GM12891 (cell line): ENCODE measurements around the gene MRPL30.

ENCODE experiments used
- PAX5 ChIP-seq: IDR thresholded peaks from 2 replicates; pipeline ENCODE4 v1.6.1; 2011; ENCODE audit warnings: low read length, moderate library complexity, mild to moderate bottlenecking; ENCODE audit not compliant: insufficient read depth, severe bottlenecking
- POLR2A ChIP-seq: IDR thresholded peaks from 2 replicates; pipeline ENCODE4 v1.6.1; 2011; ENCODE audit warnings: low read depth, low read length, control low read depth
- POLR2AphosphoS5 ChIP-seq: IDR thresholded peaks from 2 replicates; pipeline ENCODE4 v1.6.1; 2011; ENCODE audit warnings: low read depth, low read length, control low read depth
- POU2F2 ChIP-seq: IDR thresholded peaks from 2 replicates; pipeline ENCODE4 v1.6.1; 2011; ENCODE audit warnings: low read depth, mild to moderate bottlenecking, control low read depth, low read length, moderate library complexity
- SPI1 ChIP-seq: IDR thresholded peaks from 2 replicates; pipeline ENCODE4 v1.6.1; 2011; ENCODE audit warnings: low read depth, low read length, control low read depth
- TAF1 ChIP-seq: IDR thresholded peaks from 2 replicates; pipeline ENCODE4 v1.6.1; 2011; ENCODE audit warnings: low read depth, low read length, control low read depth

DNA sequence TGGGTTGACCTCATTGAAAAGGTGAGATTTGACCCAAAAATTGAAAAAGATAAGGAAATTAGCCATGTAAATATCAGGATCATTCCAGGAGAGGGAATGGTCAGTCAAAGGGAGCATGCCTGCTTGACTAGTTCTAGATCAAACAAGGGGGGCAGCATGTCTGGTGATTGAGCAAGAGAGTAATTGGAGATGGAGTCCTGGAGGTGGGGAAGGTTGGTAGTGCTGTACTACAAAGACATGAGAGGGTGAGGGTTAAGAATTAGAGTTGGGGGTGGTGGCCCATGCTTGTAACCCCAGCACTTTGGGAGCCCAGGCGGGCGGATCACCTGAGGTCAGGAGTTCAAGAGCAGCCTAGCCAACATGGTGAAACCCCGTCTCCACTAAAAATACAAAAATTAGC lies 2.0 kb downstream of the MRPL30 start:
- no peak for TF ChIP-seq POLR2A
- no peak for TF ChIP-seq TAF1
- TF ChIP-seq POLR2AphosphoS5 = no peak
- no peak for TF ChIP-seq SPI1
- no peak for TF ChIP-seq PAX5
- TF ChIP-seq POU2F2 = no peak
